ENCODE data around the gene TMEM203. TPM values are rescaled to one million over a fixed set of nuclear protein-coding genes. Genes with fewer than 3 reads are reported as not detected.

The TMEM203 gene
- total and polyA plus RNA-seq, 4 donors = 19.9 to 27.5 (median 21.5) TPM

GRCh38 chr9:137250329-137251193, 45.1 kb upstream of the TMEM203 start:
- no peaks in the 10 kb centered on the region for H3K36me3 ChIP-seq (ENCODE audit: control insufficient read depth in 4 of 4, insufficient read depth in 3 of 4, low read depth in 1 of 4, low read length in 3 of 4)
- H3K9ac ChIP-seq (ENCODE audit: low read depth in 1 of 2, low read length in 2 of 2) = no peak overlapping the region
- no peak for DNase-seq (ENCODE audit: low spot score)
- WGBS = 69% methylated on average over 18 of the region's 18 CpGs
- H3K9me3 ChIP-seq (ENCODE audit: control insufficient read depth in 4 of 4, low read length in 3 of 4) = no peaks in the 10 kb centered on the region
- H3K27ac ChIP-seq (ENCODE audit: low read depth in 1 of 2, low read length in 2 of 2) = no peak overlapping the region
- no peaks in the 10 kb centered on the region for H3K27me3 ChIP-seq (ENCODE audit: control insufficient read depth in 4 of 4, insufficient read depth in 4 of 4, low read length in 3 of 4)
- H3K4me1 ChIP-seq (ENCODE audit: control insufficient read depth in 4 of 4, insufficient read depth in 4 of 4, low read length in 3 of 4) = peaks cover 2 to 23% (median 10%) of the 10 kb centered on the region in 4 donors
- TF ChIP-seq SP1 (IDR thresholded peaks at IDR 0.05) (no peak), FOXA1 (IDR thresholded peaks at IDR 0.05) (no peak), RAD21 (IDR thresholded peaks at IDR 0.05) (no peak), HNF4G (IDR thresholded peaks at IDR 0.05) (no peak), FOXA2 (IDR thresholded peaks at IDR 0.05) (no peak)
- no peak overlapping the region for H3K4me3 ChIP-seq (ENCODE audit: low read depth in 1 of 3, low read length in 3 of 3)

- Histone ChIP-seq H3K9ac (ENCODE audit: low read depth in 1 of 2, low read length in 2 of 2) (no peak overlapping the region), H3K36me3 (ENCODE audit: control insufficient read depth in 4 of 4, insufficient read depth in 3 of 4, low read depth in 1 of 4, low read length in 3 of 4) (peaks cover 0 to 7% (median 2%) of the 10 kb centered on the region in 4 donors), H3K4me1 (ENCODE audit: control insufficient read depth in 4 of 4, insufficient read depth in 4 of 4, low read length in 3 of 4) (peaks cover 0 to 16% (median 6%) of the 10 kb centered on the region in 4 donors), H3K27ac (ENCODE audit: low read depth in 1 of 2, low read length in 2 of 2) (no peak overlapping the region), H3K9me3 (ENCODE audit: control insufficient read depth in 4 of 4, low read length in 3 of 4) (no peaks in the 10 kb centered on the region), H3K27me3 (ENCODE audit: control insufficient read depth in 4 of 4, insufficient read depth in 4 of 4, low read length in 3 of 4) (no peaks in the 10 kb centered on the region), H3K4me3 (ENCODE audit: low read depth in 1 of 3, low read length in 3 of 3) (no peak overlapping the region)
- DNase-seq (ENCODE audit: low spot score) = no peak
- WGBS = 85% methylated on average over 6 of the region's 6 CpGs
- TF ChIP-seq JUND (IDR thresholded peaks at IDR 0.05) (no peak), FOXA1 (IDR thresholded peaks at IDR 0.05) (no peak), HNF4G (IDR thresholded peaks at IDR 0.05) (no peak), HNF4A (conservative IDR thresholded peaks at IDR 0.05) (no peak), GABPA (IDR thresholded peaks at IDR 0.05 in 1 of 2, conservative IDR thresholded peaks at IDR 0.05 in 1 of 2) (no peak), FOXA2 (IDR thresholded peaks at IDR 0.05) (no peak), CTCF (IDR thresholded peaks at IDR 0.05; ENCODE audit: low read depth, low read length, missing input control) (no peak), ZBTB33 (IDR thresholded peaks at IDR 0.05) (no peak)
These were observed 42.4 kb upstream of the TMEM203 start for GRCh38 chr9:137247916-137248175.

GRCh38 chr9:137247135-137247915, 41.9 kb upstream of the TMEM203 start:
- WGBS = 61% methylated on average over 20 of the region's 20 CpGs
- H3K4me1 ChIP-seq (ENCODE audit: control insufficient read depth in 4 of 4, insufficient read depth in 4 of 4, low read length in 3 of 4) = peaks cover 2 to 21% (median 11%) of the 10 kb centered on the region in 4 donors
- peak overlapping the region in 1 of 2 donors; percentile 53 for H3K9ac ChIP-seq (ENCODE audit: low read depth in 1 of 2, low read length in 2 of 2)
- H3K9me3 ChIP-seq (ENCODE audit: control insufficient read depth in 4 of 4, low read length in 3 of 4) = no peaks in the 10 kb centered on the region
- H3K27ac ChIP-seq (ENCODE audit: low read depth in 1 of 2, low read length in 2 of 2) = no peak overlapping the region
- TF ChIP-seq HNF4A (conservative IDR thresholded peaks at IDR 0.05) = no peak
- no peak for TF ChIP-seq ATF3 (IDR thresholded peaks at IDR 0.05)
- TF ChIP-seq CTCF (IDR thresholded peaks at IDR 0.05; ENCODE audit: low read depth, low read length, missing input control) = no peak
- TF ChIP-seq RAD21 (IDR thresholded peaks at IDR 0.05) = no peak
- TF ChIP-seq EGR1 (IDR thresholded peaks at IDR 0.05; ENCODE audit: low read depth in 2 of 2) = no peak
- no peak for TF ChIP-seq GABPA (IDR thresholded peaks at IDR 0.05 in 1 of 2, conservative IDR thresholded peaks at IDR 0.05 in 1 of 2)
- H3K4me3 ChIP-seq (ENCODE audit: low read depth in 1 of 3, low read length in 3 of 3) = no peak overlapping the region
- H3K36me3 ChIP-seq (ENCODE audit: control insufficient read depth in 4 of 4, insufficient read depth in 3 of 4, low read depth in 1 of 4, low read length in 3 of 4) = peaks cover 0 to 11% (median 5%) of the 10 kb centered on the region in 4 donors
- DNase-seq (ENCODE audit: low spot score) = no peak
- H3K27me3 ChIP-seq (ENCODE audit: control insufficient read depth in 4 of 4, insufficient read depth in 4 of 4, low read length in 3 of 4) = no peaks in the 10 kb centered on the region
